ENCODE results near the gene GABPB1. TPM values are rescaled to one million over a fixed set of nuclear protein-coding genes. Genes with fewer than 3 reads are reported as not detected.

Gene GABPB1
- total and polyA plus RNA-seq, 7 donors = 5.4 to 17.5 (median 11.4) TPM

DNA sequence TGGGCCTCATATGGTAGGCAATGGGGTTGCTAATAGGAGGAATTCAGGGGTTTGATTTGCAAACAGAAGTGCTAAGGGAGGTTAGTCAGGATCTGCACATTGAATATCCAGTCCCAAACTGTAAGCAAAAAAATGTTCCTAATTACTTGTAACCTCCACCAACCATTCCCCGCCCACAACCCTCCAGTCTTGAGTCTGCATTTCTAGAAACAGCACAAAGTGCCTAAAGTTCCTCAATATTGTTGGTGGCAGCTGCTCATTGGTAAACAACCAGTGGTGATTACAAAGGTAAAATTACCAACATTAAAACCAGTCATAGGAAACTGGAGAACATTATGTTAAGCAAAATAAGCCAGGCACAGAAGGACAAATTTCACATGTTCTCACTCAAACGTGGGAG lies 108.4 kb downstream of the GABPB1 start:
- Histone ChIP-seq H3K27me3 (no peaks in the 10 kb centered on the region), H3K9me3 (no peaks in the 10 kb centered on the region), H3K4me1 (peaks cover 0 to 3% (median 0%) of the 10 kb centered on the region in 4 donors), H3K36me3 (no peaks in the 10 kb centered on the region), H3K27ac (no peak overlapping the region), H3K4me3 (no peak overlapping the region)
- intact Hi-C loops (cut with DNase I) = no loop called here
- WGBS, 2 donors = 90 to 96% methylated on average over 2 of the region's 2 CpGs
- no peak for TF ChIP-seq EP300 (IDR thresholded peaks at IDR 0.05)
- TF ChIP-seq, protein P1, sequence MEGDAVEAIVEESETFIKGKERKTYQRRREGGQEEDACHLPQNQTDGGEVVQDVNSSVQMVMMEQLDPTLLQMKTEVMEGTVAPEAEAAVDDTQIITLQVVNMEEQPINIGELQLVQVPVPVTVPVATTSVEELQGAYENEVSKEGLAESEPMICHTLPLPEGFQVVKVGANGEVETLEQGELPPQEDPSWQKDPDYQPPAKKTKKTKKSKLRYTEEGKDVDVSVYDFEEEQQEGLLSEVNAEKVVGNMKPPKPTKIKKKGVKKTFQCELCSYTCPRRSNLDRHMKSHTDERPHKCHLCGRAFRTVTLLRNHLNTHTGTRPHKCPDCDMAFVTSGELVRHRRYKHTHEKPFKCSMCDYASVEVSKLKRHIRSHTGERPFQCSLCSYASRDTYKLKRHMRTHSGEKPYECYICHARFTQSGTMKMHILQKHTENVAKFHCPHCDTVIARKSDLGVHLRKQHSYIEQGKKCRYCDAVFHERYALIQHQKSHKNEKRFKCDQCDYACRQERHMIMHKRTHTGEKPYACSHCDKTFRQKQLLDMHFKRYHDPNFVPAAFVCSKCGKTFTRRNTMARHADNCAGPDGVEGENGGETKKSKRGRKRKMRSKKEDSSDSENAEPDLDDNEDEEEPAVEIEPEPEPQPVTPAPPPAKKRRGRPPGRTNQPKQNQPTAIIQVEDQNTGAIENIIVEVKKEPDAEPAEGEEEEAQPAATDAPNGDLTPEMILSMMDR (IDR thresholded peaks at IDR 0.05) = no peak
- no peak for TF ChIP-seq POLR2A (IDR thresholded peaks at IDR 0.05)
- no peak for TF ChIP-seq POLR2AphosphoS5 (IDR thresholded peaks at IDR 0.05)
- no peak for DNase-seq

DNA sequence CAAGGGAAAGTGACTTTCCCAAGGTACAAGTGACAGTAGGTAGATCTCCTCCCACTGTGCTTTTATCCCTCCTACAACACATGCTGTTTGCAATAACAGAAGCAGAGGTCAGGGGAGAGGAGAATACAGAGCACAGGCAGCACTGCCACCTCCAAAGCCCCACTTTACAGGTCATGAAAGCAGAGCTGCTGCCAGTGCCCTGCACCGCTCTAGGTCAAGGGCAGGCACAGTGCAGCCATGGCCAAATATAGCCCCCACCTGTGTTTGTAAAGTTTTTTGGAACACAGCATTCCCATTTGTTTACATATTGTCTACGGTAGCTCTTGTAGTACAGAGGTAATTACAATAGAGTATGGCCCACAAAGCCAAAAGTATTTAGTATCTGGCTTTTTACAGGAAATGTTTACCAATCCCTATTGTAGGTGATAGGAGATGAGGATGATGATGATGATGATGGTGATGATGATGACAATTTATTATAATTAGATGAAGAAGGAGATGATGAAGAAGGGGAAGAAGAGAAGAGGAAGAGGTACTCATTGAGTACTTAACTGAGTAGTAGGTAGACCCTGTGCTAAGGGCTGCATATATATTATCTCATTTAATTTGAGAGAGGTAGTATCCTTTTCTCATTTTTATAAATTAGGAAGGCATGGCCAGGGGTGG lies 109.9 kb downstream of the GABPB1 start:
- intact Hi-C loops (cut with DNase I) = no loop called here
- 74 to 91% methylated on average over 2 of the region's 2 CpGs for WGBS, 2 donors
- Histone ChIP-seq H3K36me3 (no peaks in the 10 kb centered on the region), H3K4me3 (no peak overlapping the region), H3K9me3 (no peaks in the 10 kb centered on the region), H3K4me1 (peaks cover 0 to 3% (median 0%) of the 10 kb centered on the region in 4 donors), H3K27ac (no peak overlapping the region), H3K27me3 (no peaks in the 10 kb centered on the region)
- no peak for DNase-seq
- no peak for TF ChIP-seq POLR2AphosphoS5 (IDR thresholded peaks at IDR 0.05)
- no peak for TF ChIP-seq POLR2A (IDR thresholded peaks at IDR 0.05)
- TF ChIP-seq, protein P1 (IDR thresholded peaks at IDR 0.05) = no peak

DNA sequence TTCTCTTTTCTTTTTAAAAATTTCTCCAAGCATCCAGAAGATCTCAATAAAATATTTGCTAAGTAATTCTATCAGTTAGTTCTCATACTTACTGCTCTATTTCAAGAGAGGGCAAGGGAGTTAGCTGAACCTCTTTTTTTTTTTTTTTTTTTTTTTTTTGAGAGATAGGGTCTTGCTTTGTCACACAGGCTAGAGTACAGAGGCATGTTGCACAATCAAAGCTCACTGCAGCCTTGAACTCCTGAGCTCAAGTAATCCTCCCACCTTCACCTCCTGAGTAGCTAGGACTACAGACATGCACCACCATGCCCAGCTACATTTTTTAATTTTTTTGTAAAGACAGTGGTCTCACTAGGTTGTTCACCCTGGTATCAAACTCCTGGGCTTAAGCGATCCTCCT lies 110.8 kb downstream of the GABPB1 start:
- no peak for DNase-seq
- no peak overlapping the region for H3K27ac ChIP-seq
- no peaks in the 10 kb centered on the region for H3K27me3 ChIP-seq
- no peaks in the 10 kb centered on the region for H3K36me3 ChIP-seq
- no peak overlapping the region for H3K4me3 ChIP-seq
- intact Hi-C loops (cut with DNase I) = no loop called here
- H3K9me3 ChIP-seq = no peaks in the 10 kb centered on the region
- TF ChIP-seq EP300 (IDR thresholded peaks at IDR 0.05) = no peak
- TF ChIP-seq POLR2A (IDR thresholded peaks at IDR 0.05) = no peak
- TF ChIP-seq, protein P1 (IDR thresholded peaks at IDR 0.05) = no peak
- TF ChIP-seq POLR2AphosphoS5 (IDR thresholded peaks at IDR 0.05) = no peak
- WGBS, 2 donors = 99 to 100% methylated on average over 1 of the region's 1 CpG
- H3K4me1 ChIP-seq = peaks cover 0 to 3% (median 0%) of the 10 kb centered on the region in 4 donors

DNA sequence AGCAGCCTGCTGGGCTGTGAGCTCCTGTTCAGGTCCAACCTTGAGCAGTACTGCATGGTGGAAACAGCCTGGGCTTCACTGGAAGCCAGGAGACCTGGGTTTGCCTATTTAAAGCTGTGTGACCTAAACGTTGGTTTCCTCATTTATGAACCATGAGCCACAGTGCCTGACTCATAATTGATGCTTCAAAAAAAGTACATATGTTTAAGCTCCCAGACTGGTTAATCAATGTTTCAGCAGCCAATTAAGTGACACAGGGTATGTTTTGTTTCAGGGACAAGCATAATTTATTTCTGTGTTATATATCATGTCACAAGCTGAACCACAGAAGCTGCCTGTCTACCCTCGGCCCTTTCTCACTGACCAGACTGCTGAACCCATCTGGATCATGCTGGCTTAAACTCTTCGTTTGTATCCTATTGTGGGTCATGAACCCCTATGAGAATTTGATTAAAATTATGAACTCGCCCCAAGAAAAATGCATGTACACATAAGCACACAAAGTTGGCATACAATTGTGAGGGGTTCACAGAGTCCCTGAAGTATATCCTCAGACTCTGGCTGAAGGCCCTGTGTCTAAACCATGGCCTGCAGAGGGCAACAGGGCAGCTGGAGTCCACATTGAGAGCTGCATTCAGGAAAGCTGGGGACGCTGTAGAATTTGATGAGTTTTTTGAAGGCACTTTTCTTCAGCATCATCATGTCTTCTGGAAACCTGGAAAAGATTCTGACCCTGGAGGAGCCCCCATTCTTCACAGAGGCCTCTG lies 113.1 kb downstream of the GABPB1 start:
- WGBS, 2 donors = 74 to 78% methylated on average over 5 of the region's 5 CpGs
- intact Hi-C loops (cut with DNase I) = no loop called here
- no peak for DNase-seq

More for the DNA sequence above, 113.1 kb downstream of the GABPB1 start:
- no peak overlapping the region for H3K27ac ChIP-seq
- TF ChIP-seq, protein P1 (IDR thresholded peaks at IDR 0.05) = no peak
- TF ChIP-seq POLR2AphosphoS5 (IDR thresholded peaks at IDR 0.05) (no peak), EP300 (IDR thresholded peaks at IDR 0.05) (no peak), POLR2A (IDR thresholded peaks at IDR 0.05) (no peak)
- no peaks in the 10 kb centered on the region for H3K27me3 ChIP-seq
- H3K4me1 ChIP-seq = no peaks in the 10 kb centered on the region
- no peaks in the 10 kb centered on the region for H3K9me3 ChIP-seq
- no peaks in the 10 kb centered on the region for H3K36me3 ChIP-seq
- H3K4me3 ChIP-seq = no peak overlapping the region
